Stimulated activated CD4-positive, alpha-beta T cell treated with anti-CD3 and anti-CD28 coated beads, TNF-alpha, amount 100 ng/mL, for 48 hours (primary cell): ENCODE results near the gene KATNB1.
A peak's percentile ranks its signal among the peaks of the same experiment; 100 is the strongest.
"Not testable (repeated sequence)": the region's sequence is repeated elsewhere in the genome, so short reads cannot be mapped to it uniquely, and the experiment has no call there.

ENCODE experiments used
- DNase-seq, 3 donors: peaks; one replicate each; pipeline ENCODE4 v3.0.0-alpha.2; 2020; ENCODE audit warnings: low read depth in 3 of 3

KATNB1 gene

DNA sequence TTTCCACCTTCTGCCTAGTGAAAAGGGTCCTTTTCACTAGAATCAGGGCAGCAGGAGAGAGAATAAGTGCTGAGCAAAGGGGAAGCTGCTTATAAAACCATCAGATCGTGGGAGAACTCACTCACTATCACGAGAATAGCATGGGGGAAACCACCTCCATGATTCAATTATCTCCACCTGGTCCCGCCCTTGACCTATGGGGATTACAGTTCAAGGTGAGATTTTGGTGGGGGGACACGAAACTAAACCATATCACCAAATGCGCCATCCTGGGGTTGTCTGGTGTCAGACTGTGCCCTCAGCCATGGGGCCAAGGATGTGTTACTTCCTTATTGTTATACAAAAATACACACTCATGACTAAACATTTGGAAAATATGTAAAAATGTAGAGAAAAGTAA lies 10.4 kb upstream of the KATNB1 start:
- no peak for DNase-seq

DNA sequence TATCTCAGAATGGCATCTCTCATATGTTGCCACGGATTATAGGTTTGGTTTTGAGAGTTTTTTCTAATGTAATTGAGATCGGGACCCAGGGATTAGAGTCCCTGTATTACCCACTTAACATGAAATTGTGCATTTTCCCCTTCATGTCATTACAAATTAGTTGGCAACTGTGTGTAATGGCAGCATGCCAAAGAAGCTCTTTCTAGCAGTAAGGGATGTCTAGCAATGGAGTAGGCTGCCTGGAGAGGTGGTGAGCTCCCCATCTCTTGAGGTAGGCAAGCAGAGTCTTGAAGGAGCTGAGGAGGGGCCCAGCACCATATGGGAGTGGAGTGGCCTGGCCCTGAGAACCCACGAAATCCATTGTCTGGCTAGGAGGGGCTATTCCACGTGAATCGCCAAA lies 10.0 kb upstream of the KATNB1 start:
- no peak for DNase-seq

DNA sequence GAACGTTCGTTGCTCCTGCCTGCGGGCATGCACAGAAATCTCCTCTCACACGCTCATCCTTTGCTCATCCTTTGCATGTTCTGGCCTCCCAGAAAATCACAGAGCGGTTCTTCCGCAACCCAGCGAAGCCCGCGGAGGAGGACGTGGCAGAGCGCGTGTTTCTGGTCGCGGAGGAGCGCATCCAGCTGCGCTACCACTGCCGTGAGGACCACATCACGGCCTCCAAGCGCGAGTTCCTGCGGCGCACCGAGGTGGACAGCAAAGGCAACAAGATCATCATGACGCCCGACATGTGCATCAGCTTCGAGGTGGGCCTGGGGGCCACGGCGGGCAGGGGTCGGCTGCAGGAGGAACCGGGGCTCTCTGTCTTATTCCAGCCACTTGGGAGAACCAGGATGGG lies 9.6 kb upstream of the KATNB1 start:
- DNase-seq, result no peak

DNA sequence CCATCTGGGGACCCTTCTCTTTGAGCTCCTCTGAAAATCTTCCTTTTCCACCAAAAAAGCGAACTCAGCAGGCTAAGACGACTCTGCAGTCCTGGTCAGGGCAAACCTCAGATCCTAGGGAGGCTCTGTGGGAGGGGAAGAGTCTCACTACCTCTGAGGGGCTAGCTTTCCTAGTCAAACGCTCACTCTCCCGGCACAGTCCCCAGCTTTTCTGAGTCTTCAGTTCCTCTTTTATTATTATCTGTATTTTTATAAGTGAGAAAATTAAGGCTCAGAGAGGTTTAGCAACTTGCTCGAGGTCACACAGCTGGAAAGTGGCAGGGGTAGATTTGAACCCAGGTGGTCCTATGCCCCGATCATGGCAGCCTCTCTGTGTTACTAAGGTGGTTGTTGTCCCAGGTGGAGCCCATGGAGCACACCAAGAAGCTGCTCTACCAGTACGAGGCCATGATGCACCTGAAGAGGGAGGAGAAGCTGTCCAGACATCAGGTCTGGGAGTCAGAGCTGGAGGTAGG lies 9.1 kb upstream of the KATNB1 start:
- DNase-seq, result no peak

DNA sequence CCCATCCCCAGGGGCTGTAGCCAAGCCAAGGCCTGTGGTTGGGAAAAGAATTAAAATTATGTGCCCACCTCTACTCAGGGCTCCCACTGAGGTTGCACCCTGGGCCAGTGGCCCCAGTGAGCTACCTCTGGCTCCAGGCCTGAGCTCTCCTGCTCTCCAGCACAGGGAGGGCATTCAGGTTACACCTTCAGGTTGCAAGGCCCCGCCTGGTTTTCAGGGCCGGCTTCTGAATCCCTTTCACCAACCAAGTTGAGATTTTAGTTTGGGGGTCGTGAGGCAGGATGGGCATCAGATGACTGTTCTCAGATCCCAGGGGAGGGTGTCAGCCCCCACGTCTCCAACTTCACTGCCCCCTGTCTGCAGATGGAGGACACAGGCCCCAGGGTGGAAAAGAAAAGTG lies 8.0 kb upstream of the KATNB1 start:
- DNase-seq, result no peak

DNA sequence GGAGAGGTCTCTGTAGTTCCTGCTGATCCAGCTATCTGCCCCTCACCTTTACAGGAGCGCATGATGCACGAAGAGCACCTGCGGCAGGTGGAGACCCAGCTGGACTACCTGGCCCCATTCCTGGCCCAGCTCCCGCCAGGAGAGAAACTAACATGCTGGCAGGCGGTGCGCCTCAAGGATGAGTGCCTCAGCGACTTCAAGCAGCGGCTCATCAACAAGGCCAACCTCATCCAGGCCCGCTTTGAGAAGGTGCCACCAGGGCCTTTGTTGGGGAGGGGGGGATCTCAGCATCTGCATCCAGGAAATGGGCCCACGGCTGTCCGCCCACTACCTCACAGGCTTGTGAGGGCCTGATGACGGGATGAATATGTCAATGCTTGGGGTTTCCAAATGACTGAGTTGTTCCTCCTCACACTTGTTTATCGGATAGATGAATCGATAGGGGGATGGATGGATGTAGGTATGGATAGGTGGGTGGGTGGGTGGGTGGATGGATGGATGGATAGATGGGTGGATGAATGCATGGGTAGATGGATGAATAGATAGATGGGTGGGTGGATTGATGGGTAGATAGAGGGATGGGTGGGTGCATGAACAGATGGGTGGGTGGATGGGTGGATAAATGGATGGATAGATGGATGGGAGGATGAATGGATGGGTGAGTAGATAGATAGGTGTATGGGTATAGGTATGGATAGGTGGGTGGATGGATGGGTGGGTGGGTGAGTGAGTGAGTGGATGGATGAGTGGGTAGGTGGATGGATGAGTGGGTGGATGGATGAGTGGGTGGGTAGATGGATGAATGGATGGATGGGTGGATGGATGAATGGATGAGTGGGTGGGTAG lies 7.0 kb upstream of the KATNB1 start:
- DNase-seq, result no peak

DNA sequence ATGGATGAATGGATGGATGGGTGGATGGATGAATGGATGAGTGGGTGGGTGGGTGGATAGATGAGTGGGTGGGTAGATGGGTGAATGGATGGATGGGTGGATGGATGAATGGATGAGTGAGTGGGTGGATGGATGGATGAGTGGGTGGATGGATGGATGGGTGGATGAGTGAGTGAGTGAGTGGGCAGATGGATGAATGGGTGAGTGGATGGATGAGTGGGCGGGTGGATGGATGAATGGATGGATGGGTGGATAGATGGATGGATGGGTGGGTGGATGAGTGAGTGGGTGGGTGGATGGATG lies 6.4 kb upstream of the KATNB1 start:
- no peak for DNase-seq

DNA sequence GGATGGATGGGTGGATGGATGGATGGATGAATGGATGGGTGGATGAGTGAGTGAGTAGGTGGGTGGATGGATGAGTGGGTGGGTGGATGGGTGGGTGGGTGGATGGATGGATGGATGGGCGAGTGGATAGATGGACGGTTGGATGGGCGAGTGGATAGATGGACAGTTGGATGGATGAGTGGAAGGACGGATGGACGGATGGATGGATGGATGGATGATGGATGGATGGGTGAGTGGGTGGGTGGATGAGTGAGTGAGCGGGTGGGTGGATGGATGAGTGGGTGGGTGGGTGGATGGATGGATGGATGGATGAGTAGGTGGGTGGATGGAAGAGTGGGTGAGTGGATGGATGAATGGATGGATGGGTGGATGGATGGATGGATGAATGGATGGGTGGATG lies 5.7 kb upstream of the KATNB1 start:
- DNase-seq, result not testable (repeated sequence)

DNA sequence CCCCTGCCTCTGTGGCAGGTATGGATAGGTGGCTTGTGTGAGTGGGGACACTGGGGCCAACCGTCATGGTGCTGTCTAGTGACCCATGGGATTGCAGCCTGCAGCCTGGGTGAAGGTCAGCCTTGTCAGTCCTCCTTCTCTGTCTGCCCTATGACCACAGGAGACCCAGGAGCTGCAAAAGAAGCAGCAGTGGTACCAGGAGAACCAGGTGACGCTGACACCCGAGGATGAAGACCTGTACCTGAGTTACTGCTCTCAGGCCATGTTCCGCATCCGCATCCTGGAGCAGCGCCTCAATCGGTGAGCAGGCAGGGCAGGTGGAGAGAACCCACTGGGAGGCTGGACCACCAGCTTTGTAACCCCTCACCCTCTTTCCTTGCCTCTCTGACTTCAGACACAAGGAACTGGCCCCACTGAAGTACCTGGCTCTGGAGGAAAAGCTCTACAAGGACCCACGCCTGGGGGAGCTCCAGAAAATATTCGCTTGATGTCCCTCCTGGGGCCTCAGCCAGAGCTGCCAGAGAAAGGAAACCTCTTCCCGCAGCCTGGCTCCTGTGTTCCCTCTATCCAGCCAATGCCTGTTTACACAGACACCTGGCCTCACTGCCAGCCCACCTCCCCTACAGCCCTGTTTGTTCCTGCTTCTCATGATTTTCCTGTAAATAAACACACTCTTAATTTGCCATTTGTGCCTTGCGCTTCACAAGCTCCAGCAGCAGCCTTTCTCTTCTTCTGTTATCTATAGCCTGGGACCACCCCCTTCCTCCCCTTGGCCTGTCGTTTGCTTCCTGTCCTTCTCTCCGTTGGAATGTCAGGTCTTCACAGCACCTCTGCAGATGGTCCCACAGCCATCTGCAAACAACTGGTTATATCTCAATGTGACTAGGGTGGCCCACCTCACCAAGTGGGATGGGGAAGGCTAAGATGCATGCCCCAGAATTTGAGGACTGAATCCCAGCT lies 4.5 kb upstream of the KATNB1 start:
- no peak for DNase-seq

DNA sequence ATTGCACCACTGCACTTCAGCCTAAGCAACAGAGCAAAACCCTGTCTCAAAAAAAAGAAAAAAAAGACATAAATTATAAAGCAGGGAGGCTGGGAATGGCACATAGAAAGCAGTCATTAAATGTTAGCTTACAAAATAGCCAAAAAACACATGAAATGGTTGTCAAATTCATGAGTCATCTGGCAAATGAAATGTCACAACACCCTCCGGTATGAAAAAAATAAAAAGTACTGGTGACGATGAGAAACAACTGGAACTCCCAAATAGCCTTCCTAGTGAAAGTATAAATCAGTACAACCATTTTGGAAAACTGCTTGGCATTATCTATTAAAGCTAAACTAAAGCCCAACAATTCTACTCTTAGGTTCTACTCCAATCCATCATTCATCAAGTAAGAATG lies 3.5 kb upstream of the KATNB1 start:
- no peak for DNase-seq

DNA sequence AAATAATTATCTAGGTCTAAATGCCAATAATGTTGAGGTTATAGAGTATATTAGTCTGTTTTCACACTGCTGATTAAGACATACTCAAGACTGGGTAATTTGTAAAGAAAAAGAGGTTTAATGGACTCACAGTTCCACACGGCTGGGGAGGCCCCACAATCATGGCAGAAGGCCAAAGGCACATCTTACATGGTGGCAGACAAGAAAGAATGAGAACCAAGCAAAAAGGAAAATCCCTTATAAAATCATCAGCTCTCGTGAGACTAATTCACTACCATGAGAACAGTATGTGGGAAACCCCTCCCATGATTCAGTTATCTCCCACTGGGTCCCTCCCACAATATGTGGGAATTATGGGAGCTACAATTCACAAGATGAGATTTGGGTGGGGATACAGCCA lies 2.9 kb upstream of the KATNB1 start:
- no peak for DNase-seq

DNA sequence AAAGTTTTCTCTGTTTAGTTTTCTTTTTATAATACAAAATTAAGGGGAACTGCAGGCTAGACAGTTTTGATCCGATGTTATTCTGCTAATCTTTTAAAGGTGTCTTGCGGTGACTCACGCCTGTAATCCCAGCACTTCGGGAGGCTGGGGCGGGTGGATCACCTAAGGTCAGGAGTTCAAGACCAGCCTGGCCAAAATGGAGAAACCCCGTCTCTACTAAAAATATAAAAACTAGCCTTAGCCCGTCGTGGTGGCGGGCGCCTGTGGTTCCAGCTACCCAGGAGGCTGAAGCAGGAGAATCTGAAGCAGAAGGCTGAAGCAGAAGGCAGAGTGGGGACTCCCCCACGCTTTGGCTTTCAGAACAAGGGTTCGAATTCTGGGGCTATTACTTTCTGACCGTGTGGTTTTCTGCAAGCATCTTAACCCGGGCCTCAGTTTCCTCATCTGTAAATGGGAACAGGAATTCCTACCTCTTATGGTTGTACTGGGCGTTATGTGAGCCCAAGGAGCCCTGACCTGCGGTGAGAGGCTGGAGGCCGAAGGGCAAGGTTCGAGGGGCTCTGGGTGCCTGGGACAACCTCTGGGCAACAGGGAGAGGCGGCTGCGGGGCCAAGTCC lies 1.2 kb upstream of the KATNB1 start:
- no peak for DNase-seq

DNA sequence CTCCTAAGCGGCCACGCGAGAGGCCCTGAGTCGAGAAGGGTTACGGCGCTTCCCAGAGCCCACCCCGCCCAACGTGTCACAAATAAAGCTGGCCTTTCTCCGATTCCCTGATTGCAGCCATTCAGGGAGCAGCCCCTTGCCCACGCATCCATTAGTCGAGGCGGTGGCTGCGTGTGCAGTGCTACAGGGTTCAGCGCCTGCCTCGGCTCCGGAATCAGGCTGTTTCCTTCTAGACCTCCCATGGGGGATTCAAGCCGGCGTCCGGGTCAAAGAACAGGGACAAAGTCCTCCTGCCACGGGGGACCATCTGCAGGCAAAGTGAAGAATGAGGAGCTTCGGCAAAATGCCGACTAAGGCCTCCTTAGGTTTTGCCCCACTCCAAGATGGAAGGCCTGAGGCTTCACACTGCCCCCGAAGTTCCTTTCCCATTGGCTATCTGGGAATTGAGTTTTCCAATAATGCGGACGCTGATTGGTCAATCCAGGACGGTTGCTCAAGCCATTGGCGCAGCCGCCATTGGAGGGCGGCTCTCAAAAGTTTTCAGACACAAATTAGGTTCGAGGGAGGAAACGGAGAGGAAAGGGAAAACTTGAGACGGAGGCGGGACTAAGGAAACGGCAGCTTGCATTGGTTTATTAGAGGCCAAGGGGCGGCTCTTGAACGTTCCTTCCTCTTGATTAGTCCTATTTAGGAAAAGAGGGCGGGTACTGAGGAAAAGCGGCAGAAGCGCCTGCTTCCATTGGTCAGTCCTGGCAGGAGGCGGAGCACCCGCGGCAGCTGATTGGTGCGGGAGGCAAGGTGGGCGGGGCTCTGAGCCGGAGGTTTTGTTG lies 430 bp upstream of the KATNB1 start:
- DNase-seq, result peak; percentile 95 to 97 (median 96)

DNA sequence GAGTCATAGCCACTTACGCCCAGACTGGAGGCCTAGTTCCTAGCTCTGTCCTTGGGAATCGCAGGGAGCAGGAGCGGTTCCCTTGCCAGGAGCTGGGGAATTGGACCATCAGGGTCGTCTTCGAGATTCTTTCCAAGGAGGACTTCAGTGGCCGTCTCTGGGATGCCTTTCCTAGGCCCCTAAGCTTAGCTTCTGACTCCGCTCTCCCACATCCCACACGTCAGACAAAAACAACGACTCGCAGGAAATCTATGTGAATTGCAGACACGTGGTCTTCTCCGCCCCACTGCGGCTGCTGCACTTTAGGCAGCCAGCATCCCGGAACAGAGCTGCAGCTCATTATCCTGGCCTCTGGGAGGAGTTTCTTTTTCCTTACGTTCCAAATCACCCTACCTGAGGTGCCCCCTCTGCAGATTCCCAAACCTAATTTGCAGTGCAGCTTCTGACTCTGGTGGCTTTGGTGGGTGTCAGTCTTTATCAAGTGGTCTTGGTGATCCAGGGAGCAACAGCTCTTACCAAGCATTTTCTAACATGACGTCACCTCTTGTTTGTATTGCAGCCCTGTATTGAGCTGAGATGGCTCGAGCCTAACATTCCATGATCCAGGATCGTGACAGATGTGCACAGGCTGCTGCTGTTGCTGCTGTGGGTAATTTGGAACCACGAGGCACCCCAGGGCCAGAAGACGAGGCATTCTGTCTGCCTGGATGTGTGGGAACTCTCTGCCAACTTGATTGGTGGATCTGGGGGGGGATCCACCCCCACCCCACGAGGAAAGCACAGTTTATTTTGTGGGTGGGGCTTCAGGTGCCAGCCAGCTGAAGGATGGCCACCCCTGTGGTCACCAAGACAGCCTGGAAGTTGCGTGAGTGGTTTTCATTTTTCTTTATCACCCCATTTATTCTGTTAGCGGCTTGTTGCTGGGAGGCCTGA lies 1.1 kb downstream of the KATNB1 start:
- DNase-seq, result peak in 1 of 3 donors; percentile 26

DNA sequence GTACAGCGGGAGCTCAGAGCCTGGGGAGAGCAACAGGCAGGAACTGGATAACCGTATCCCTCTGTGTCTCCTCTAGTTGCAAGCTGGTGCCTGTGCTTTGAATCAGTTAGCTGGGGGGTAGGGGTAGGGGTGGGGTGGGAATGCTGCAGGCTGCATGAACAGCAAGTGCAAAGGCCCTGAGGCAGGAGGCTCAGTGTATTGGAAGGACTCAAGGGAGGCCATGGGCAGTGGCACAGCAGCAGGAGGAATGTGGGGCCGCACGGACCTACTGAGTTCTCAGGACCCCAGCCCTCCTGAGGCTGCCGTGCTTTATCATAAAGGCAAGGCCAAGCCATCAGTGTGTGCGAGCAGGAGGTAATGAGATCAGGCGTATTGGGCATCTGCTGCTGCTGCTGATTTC lies 3.3 kb downstream of the KATNB1 start:
- no peak for DNase-seq

DNA sequence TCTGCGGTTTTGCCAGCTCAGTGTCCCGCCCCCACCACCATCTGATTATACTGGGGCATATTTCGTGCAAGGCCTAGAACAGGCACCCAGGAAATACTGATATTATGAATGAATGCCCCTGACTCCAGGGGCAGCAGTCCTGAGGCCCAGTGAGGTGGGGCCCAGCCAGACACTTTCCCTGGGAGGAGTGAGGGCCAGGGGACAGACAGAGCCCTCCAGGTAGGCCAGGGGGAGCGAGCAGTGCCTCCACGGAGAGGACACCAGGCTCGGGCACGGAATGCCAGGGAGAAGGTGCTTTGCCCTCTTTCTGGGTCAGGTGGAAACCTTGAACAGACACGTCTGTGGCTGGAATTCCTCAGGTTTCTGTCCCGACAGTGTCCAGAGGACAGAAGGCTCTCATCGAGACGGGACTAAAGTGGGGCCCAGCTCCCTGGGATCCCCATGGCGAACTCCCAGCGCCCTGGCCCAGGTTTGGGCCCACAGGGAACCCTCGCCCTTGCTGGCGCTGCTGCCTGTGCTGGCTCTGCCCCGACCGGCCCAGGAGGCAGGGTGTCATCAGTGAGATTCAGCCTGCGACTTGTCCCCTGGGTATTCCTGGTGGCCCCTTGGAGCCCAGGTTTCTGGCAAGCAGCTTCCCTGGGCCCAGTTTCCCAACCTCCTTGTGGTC lies 4.3 kb downstream of the KATNB1 start:
- DNase-seq, result no peak

DNA sequence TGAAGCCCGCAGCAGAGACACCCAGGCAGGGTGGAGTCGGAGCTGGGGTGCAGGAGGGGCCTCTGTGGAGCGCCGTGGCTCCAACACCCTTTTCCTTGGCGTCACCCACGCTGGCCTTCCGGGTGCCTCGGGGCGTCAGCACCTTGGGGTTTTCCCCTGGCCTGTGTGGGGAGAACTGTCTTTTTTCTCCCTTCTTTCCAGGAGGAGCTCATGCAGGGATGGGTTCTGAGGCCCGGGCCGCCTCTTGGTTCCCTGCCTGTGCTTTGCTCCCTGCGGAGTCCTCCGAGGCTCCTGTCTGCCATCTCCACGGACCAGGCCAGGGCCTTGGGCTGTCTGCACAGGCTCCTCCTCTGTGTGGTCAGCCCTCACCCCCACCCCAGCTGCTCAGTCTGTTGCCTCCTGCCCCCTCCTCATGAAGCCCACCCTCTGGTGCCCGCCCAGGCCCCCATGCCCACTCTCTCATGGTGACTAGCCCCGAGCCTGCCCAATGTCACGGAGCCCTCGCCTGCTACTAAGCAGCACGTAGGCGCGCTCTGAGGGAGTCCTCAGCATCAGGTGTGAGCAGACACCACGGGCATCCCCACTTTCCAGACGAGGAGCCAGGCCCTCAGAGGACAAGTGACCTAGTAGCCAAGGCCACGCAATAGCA lies 5.0 kb downstream of the KATNB1 start:
- DNase-seq, result no peak

DNA sequence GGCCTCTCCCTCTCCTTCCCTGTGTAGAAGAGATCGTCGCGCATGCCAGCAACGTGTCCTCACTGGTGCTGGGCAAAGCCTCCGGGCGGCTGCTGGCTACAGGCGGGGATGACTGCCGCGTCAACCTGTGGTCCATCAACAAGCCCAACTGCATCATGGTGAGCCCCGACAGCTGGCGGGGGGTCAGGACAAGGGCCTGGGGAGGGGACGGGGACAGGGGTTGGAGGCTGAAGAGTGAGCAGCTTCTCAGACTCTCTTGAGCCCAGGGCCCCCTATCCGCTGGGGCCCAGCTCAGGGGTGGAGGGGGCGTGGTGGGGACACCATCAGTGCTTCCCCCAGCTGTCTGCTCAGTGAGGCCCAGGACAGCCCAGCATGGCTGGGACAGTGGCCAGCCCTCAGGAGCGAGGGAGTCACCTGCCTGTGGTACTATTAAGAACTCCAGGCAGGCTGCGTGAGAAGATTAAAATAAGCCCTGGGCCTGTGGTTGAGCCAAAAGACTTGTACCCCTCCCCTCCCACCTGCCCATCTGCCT lies 6.2 kb downstream of the KATNB1 start:
- no peak for DNase-seq

DNA sequence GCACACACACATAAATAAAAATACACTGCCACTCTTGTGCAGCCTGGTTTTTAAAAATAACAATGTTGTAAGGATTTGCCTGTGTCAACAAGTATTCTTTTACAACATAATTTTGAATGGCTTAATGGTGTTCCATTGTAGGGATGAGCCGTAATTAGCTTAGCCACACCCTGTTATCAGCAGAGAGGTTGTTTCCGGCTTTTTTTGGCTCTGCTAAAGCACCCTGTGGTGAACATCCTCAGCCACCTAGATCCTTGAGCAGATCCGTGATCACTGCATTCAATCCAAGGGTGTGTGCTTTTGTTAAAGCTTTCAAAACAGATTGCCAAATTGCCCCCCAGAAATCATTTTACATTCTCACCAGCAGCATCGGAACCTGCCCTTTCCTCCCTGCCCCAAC lies 7.0 kb downstream of the KATNB1 start:
- DNase-seq, result no peak
